GM12892 (cell line): ENCODE data around the gene PRICKLE2.
A peak's percentile ranks its signal among the peaks of the same experiment; 100 is the strongest.

Experiments
- DNase-seq: peaks from one replicate; pipeline ENCODE4 v3.0.0; 2011; ENCODE audit not compliant: insufficient read length
- FAIRE-seq: peaks from 2 replicates; lab custom pipeline; 2011; peaks lifted over from hg19 to GRCh38; lab: Jason Lieb, UNC
- POLR2A ChIP-seq: IDR thresholded peaks from 2 replicates; pipeline ENCODE4 v1.6.1; 2011; ENCODE audit warnings: low read depth, low read length, control low read depth
- POLR2AphosphoS5 ChIP-seq: IDR thresholded peaks from 2 replicates; pipeline ENCODE4 v1.6.1; 2011; ENCODE audit warnings: low read depth, low read length, control low read depth
- TAF1 ChIP-seq: IDR thresholded peaks from 2 replicates; pipeline ENCODE4 v1.6.1; 2011; ENCODE audit warnings: low read depth, mild to moderate bottlenecking, control low read depth, low read length, borderline replicate concordance

PRICKLE2 gene

GRCh38 chr3:64247991-64248646 is 22.9 kb upstream of the PRICKLE2 start:
- no peak for TF ChIP-seq POLR2A
- TF ChIP-seq TAF1, result no peak
- TF ChIP-seq POLR2AphosphoS5, result no peak
- FAIRE-seq (no peak), DNase-seq (no peak)

GRCh38 chr3:64244011-64244942 is 19.0 kb upstream of the PRICKLE2 start:
- FAIRE-seq, result no peak
- no peak for DNase-seq
- TF ChIP-seq POLR2A, result no peak
- TF ChIP-seq POLR2AphosphoS5, result no peak
- no peak for TF ChIP-seq TAF1

- DNase-seq, result no peak
- TF ChIP-seq POLR2AphosphoS5, result no peak
- no peak for TF ChIP-seq POLR2A
- TF ChIP-seq TAF1, result no peak
- FAIRE-seq, result no peak
Observed at GRCh38 chr3:64242435-64242834, 17.2 kb upstream of the PRICKLE2 start.

- TF ChIP-seq POLR2A (no peak), POLR2AphosphoS5 (no peak), TAF1 (no peak)
- FAIRE-seq (no peak), DNase-seq (no peak)
Observed at GRCh38 chr3:64240959-64241358, 15.7 kb upstream of the PRICKLE2 start.

- DNase-seq (no peak), FAIRE-seq (no peak)
- TF ChIP-seq TAF1 (no peak), POLR2A (no peak), POLR2AphosphoS5 (no peak)
Observed at GRCh38 chr3:64240396-64240795, 15.1 kb upstream of the PRICKLE2 start.

GRCh38 chr3:64239841-64240240 is 14.6 kb upstream of the PRICKLE2 start:
- DNase-seq, result no peak
- no peak for FAIRE-seq
- TF ChIP-seq TAF1, result no peak
- no peak for TF ChIP-seq POLR2A
- no peak for TF ChIP-seq POLR2AphosphoS5

GRCh38 chr3:64238971-64239667 is 13.9 kb upstream of the PRICKLE2 start:
- FAIRE-seq (no peak), DNase-seq (no peak)
- TF ChIP-seq POLR2A (no peak), POLR2AphosphoS5 (no peak), TAF1 (no peak)

GRCh38 chr3:64237083-64237482 is 11.8 kb upstream of the PRICKLE2 start:
- DNase-seq (no peak), FAIRE-seq (no peak)
- no peak for TF ChIP-seq POLR2AphosphoS5
- TF ChIP-seq TAF1, result no peak
- TF ChIP-seq POLR2A, result no peak

- FAIRE-seq (peak; percentile 57), DNase-seq (no peak)
- no peak for TF ChIP-seq TAF1
- no peak for TF ChIP-seq POLR2A
- no peak for TF ChIP-seq POLR2AphosphoS5
Observed at GRCh38 chr3:64235605-64236004, 10.3 kb upstream of the PRICKLE2 start.

- DNase-seq (no peak), FAIRE-seq (no peak)
- TF ChIP-seq POLR2AphosphoS5, result no peak
- TF ChIP-seq POLR2A, result no peak
- no peak for TF ChIP-seq TAF1
Observed at GRCh38 chr3:64234571-64234970, 9.3 kb upstream of the PRICKLE2 start.

- no peak for TF ChIP-seq POLR2AphosphoS5
- no peak for TF ChIP-seq POLR2A
- TF ChIP-seq TAF1, result no peak
- peak; percentile 80 for FAIRE-seq
- no peak for DNase-seq
Observed at GRCh38 chr3:64232821-64233220, 7.6 kb upstream of the PRICKLE2 start.

GRCh38 chr3:64229903-64230302 is 4.6 kb upstream of the PRICKLE2 start:
- FAIRE-seq (no peak), DNase-seq (no peak)
- TF ChIP-seq POLR2AphosphoS5 (no peak), TAF1 (no peak), POLR2A (no peak)
